ENCODE measurements around the gene ALDH1B1.

Gene ALDH1B1

GRCh38 chr9:38368731-38369130 lies 23.8 kb upstream of the ALDH1B1 start:
- H3K27me3 ChIP-seq: no peaks in the 10 kb centered on the region
- no peak overlapping the region for H3K4me3 ChIP-seq (ENCODE audit: low read depth, low read length)
- DNase-seq: no peak
- H3K4me1 ChIP-seq: peaks cover 7% of the 10 kb centered on the region
- no peaks in the 10 kb centered on the region for H3K36me3 ChIP-seq
- no peak for TF ChIP-seq CTCF (IDR thresholded peaks at IDR 0.05; ENCODE audit: low read depth, low read length)
- no peaks in the 10 kb centered on the region for H3K9me3 ChIP-seq

GRCh38 chr9:38370176-38370575 lies 22.3 kb upstream of the ALDH1B1 start:
- no peak for DNase-seq
- Histone ChIP-seq H3K4me1 (peaks cover 7% of the 10 kb centered on the region), H3K27me3 (no peaks in the 10 kb centered on the region), H3K36me3 (no peaks in the 10 kb centered on the region), H3K9me3 (no peaks in the 10 kb centered on the region), H3K4me3 (ENCODE audit: low read depth, low read length) (no peak overlapping the region)
- TF ChIP-seq CTCF (IDR thresholded peaks at IDR 0.05; ENCODE audit: low read depth, low read length): no peak

GRCh38 chr9:38371495-38371894 lies 21.0 kb upstream of the ALDH1B1 start:
- peak; percentile 33 for DNase-seq
- Histone ChIP-seq H3K9me3 (no peaks in the 10 kb centered on the region), H3K4me3 (ENCODE audit: low read depth, low read length) (no peak overlapping the region), H3K4me1 (peaks cover 7% of the 10 kb centered on the region), H3K36me3 (no peaks in the 10 kb centered on the region), H3K27me3 (no peaks in the 10 kb centered on the region)
- TF ChIP-seq CTCF (IDR thresholded peaks at IDR 0.05; ENCODE audit: low read depth, low read length): peak; percentile 56

- DNase-seq: peak; percentile 53
- H3K36me3 ChIP-seq: no peaks in the 10 kb centered on the region
- peaks cover 7% of the 10 kb centered on the region for H3K4me1 ChIP-seq
- H3K4me3 ChIP-seq (ENCODE audit: low read depth, low read length): no peak overlapping the region
- TF ChIP-seq CTCF (IDR thresholded peaks at IDR 0.05; ENCODE audit: low read depth, low read length): no peak
- H3K27me3 ChIP-seq: no peaks in the 10 kb centered on the region
- H3K9me3 ChIP-seq: no peaks in the 10 kb centered on the region
Observed at GRCh38 chr9:38372762-38373619, 19.5 kb upstream of the ALDH1B1 start.

- no peaks in the 10 kb centered on the region for H3K36me3 ChIP-seq
- H3K9me3 ChIP-seq: no peaks in the 10 kb centered on the region
- H3K27me3 ChIP-seq: no peaks in the 10 kb centered on the region
- no peak for TF ChIP-seq CTCF (IDR thresholded peaks at IDR 0.05; ENCODE audit: low read depth, low read length)
- H3K4me3 ChIP-seq (ENCODE audit: low read depth, low read length): no peak overlapping the region
- H3K4me1 ChIP-seq: peaks cover 7% of the 10 kb centered on the region
- DNase-seq: no peak
Observed at GRCh38 chr9:38373679-38374078, 18.8 kb upstream of the ALDH1B1 start.

GRCh38 chr9:38374847-38375571 lies 17.5 kb upstream of the ALDH1B1 start:
- Histone ChIP-seq H3K36me3 (no peaks in the 10 kb centered on the region), H3K27me3 (no peaks in the 10 kb centered on the region), H3K4me3 (ENCODE audit: low read depth, low read length) (no peak overlapping the region), H3K9me3 (no peaks in the 10 kb centered on the region), H3K4me1 (peaks cover 7% of the 10 kb centered on the region)
- no peak for TF ChIP-seq CTCF (IDR thresholded peaks at IDR 0.05; ENCODE audit: low read depth, low read length)
- no peak for DNase-seq

All from BE2C (cell line).